Mesenchymal stem cell (in vitro differentiated cells and primary cell): ENCODE results near the gene GTF2F2.

ENCODE experiments used
- DNase-seq: peaks from one replicate; pipeline ENCODE4 v3.0.0-alpha.2; 2013
- H2AFZ ChIP-seq: one replicate; pipeline ENCODE4 v1.6.1; 2013; ENCODE audit warnings: low read depth, mild to moderate bottlenecking, control low read depth, inconsistent platforms, low read length, moderate library complexity
- H2AK5ac ChIP-seq: 2 replicates; pipeline ENCODE4 v1.6.1; 2013; ENCODE audit warnings: low read length, moderate library complexity, mild to moderate bottlenecking, inconsistent platforms; ENCODE audit not compliant: severe bottlenecking
- H2BK120ac ChIP-seq: one replicate; pipeline ENCODE4 v1.6.1; 2013; ENCODE audit warnings: low read depth, mild to moderate bottlenecking, inconsistent platforms, low read length, moderate library complexity
- H2BK12ac ChIP-seq, 2 experiments: one replicate each; pipeline ENCODE4 v1.6.1; 2013; ENCODE audit warnings: inconsistent platforms in 2 of 2, low read length in 2 of 2, mild to moderate bottlenecking in 2 of 2, moderate library complexity in 2 of 2, control low read depth in 1 of 2
- H2BK15ac ChIP-seq: one replicate; pipeline ENCODE4 v1.6.1; 2013; ENCODE audit warnings: mild to moderate bottlenecking, low read depth, inconsistent platforms; ENCODE audit not compliant: poor library complexity, severe bottlenecking
- H2BK5ac ChIP-seq: 2 replicates; pipeline ENCODE4 v1.6.1; 2013; ENCODE audit warnings: low read depth, mild to moderate bottlenecking, low read length, control low read depth, inconsistent platforms; ENCODE audit not compliant: poor library complexity, severe bottlenecking
- H3K14ac ChIP-seq, 2 experiments: one replicate each; pipeline ENCODE4 v1.6.1; 2013; ENCODE audit warnings: inconsistent platforms in 2 of 2, low read length in 2 of 2, control low read depth in 1 of 2, mild to moderate bottlenecking in 1 of 2, moderate library complexity in 1 of 2
- H3K18ac ChIP-seq, 2 experiments: one replicate each; pipeline ENCODE4 v1.6.1; 2013; ENCODE audit warnings: inconsistent platforms in 2 of 2, low read length in 2 of 2, control low read depth in 1 of 2, low read depth in 1 of 2, mild to moderate bottlenecking in 1 of 2
- H3K23ac ChIP-seq, 2 experiments: one replicate each; pipeline ENCODE4 v1.6.1; 2013; ENCODE audit warnings: inconsistent platforms in 2 of 2, low read length in 2 of 2, mild to moderate bottlenecking in 2 of 2, moderate library complexity in 2 of 2, control low read depth in 1 of 2
- H3K27ac ChIP-seq: 2 replicates; pipeline ENCODE4 v1.5.1; 2013; ENCODE audit warnings: mild to moderate bottlenecking, moderate library complexity, low read length, control low read depth, inconsistent platforms; ENCODE audit not compliant: poor library complexity, severe bottlenecking
- H3K27me3 ChIP-seq, 2 experiments: 2 replicates each; pipeline versions ENCODE4 v1.6.1 to v1.7.0; 2013; ENCODE audit warnings: low read length in 2 of 2, mild to moderate bottlenecking in 2 of 2, moderate library complexity in 2 of 2, control low read depth in 1 of 2, inconsistent platforms in 1 of 2; ENCODE audit not compliant: control insufficient read depth in 1 of 2, insufficient read depth in 1 of 2
- H3K36me3 ChIP-seq, 2 experiments: 2 replicates each; pipeline versions ENCODE4 v1.6.1 to v1.7.0; 2013; ENCODE audit warnings: low read length in 2 of 2, control low read depth in 1 of 2, inconsistent platforms in 1 of 2, low read depth in 1 of 2, mild to moderate bottlenecking in 1 of 2; ENCODE audit not compliant: insufficient read depth in 2 of 2, control insufficient read depth in 1 of 2
- H3K4ac ChIP-seq, 2 experiments: one replicate each; pipeline ENCODE4 v1.6.1; 2013; ENCODE audit warnings: inconsistent platforms in 2 of 2, low read length in 2 of 2, mild to moderate bottlenecking in 2 of 2, moderate library complexity in 2 of 2, control low read depth in 1 of 2, low read depth in 1 of 2
- H3K4me1 ChIP-seq: 2 replicates; pipeline ENCODE4 v1.6.1; 2013; ENCODE audit warnings: low read depth, low read length, control low read depth; ENCODE audit not compliant: control insufficient read depth, insufficient read depth
- H3K4me2 ChIP-seq: 2 replicates; pipeline ENCODE4 v1.6.1; 2013; ENCODE audit warnings: low read length, mild to moderate bottlenecking, inconsistent platforms; ENCODE audit not compliant: poor library complexity, severe bottlenecking
- H3K4me3 ChIP-seq, 2 experiments: 2 replicates each; pipeline versions ENCODE4 v1.5.1 to v1.7.0; 2013; ENCODE audit warnings: low read length in 2 of 2, mild to moderate bottlenecking in 2 of 2, control low read depth in 1 of 2, low read depth in 1 of 2; ENCODE audit not compliant: insufficient read depth in 1 of 2
- H3K79me1 ChIP-seq: replicated peaks from 2 replicates; pipeline ENCODE4 v1.6.1; 2013; ENCODE audit warnings: mild to moderate bottlenecking, control low read depth, low read length, inconsistent platforms; ENCODE audit not compliant: poor library complexity, severe bottlenecking
- H3K9ac ChIP-seq: 2 replicates; pipeline ENCODE4 v1.7.0; 2013; ENCODE audit warnings: mild to moderate bottlenecking, low read length, moderate library complexity
- H3K9me3 ChIP-seq: 2 replicates; pipeline ENCODE4 v1.7.0; 2013; ENCODE audit warnings: mild to moderate bottlenecking, low read length; ENCODE audit not compliant: control insufficient read depth
- H4K8ac ChIP-seq: one replicate; pipeline ENCODE4 v1.6.1; 2013; ENCODE audit warnings: inconsistent platforms, mild to moderate bottlenecking, low read length, moderate library complexity
- H4K91ac ChIP-seq: one replicate; pipeline ENCODE4 v1.6.1; 2013; ENCODE audit warnings: mild to moderate bottlenecking, low read length, inconsistent platforms
- WGBS: methylation state at CpG from one replicate; pipeline ENCODE4 v1.1.7; 2013; ENCODE audit warnings: mixed read lengths; 5-methylcytosine and 5-hydroxymethylcytosine counted together

GTF2F2 gene

DNA sequence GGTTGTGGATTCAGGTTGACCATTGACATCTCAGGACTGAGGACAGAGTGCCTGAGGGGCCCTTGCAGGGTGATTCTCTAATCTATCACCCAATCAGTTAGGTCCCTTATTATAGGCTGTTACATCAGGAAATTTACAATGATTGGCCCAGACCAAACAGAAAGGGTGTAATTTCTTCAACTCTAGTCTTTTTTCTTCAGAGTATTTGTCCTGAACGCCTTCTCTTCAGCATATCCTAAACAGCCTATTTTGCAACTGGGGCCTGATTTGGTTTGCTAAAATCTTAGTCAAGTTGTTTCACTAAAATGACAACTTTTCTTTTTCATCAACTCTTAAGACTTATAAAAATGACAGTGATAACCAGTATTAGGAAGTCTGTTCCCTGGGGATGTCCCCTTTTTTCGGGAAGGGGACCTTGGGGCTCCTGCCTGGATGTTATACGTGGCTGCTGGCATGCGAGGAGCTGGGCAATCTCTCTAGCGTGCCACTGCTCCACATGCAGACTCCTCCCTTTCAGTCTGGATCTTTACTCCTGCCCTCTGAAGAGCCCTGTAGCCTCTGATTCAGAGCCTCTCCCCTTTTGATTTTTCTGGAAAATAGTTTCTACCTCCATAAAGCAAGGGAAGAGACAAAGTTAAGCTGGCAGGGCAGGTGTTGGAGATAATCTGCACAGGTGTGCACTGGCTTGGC, 19.6 kb upstream of the GTF2F2 start:
- Histone ChIP-seq H2AFZ (no peak overlapping the region), H3K79me1 (no peaks in the 10 kb centered on the region), H3K4me1 (no peaks in the 10 kb centered on the region), H3K27me3 (no peaks in the 10 kb centered on the region), H3K23ac (no peak overlapping the region), H2AK5ac (no peak overlapping the region), H2BK12ac (no peak overlapping the region), H2BK15ac (no peak overlapping the region), H3K4me3 (no peak overlapping the region), H3K18ac (no peak overlapping the region), H3K4ac (no peak overlapping the region), H3K9ac (no peak overlapping the region), H4K8ac (no peak overlapping the region), H4K91ac (no peak overlapping the region), H3K14ac (no peak overlapping the region), H2BK5ac (no peak overlapping the region), H3K36me3 (no peaks in the 10 kb centered on the region), H2BK120ac (no peak overlapping the region), H3K9me3 (no peaks in the 10 kb centered on the region), H3K27ac (no peak overlapping the region), H3K4me2 (no peak overlapping the region)
- no peak for DNase-seq
- WGBS, result 86% methylated on average over 4 of the region's 5 CpGs

DNA sequence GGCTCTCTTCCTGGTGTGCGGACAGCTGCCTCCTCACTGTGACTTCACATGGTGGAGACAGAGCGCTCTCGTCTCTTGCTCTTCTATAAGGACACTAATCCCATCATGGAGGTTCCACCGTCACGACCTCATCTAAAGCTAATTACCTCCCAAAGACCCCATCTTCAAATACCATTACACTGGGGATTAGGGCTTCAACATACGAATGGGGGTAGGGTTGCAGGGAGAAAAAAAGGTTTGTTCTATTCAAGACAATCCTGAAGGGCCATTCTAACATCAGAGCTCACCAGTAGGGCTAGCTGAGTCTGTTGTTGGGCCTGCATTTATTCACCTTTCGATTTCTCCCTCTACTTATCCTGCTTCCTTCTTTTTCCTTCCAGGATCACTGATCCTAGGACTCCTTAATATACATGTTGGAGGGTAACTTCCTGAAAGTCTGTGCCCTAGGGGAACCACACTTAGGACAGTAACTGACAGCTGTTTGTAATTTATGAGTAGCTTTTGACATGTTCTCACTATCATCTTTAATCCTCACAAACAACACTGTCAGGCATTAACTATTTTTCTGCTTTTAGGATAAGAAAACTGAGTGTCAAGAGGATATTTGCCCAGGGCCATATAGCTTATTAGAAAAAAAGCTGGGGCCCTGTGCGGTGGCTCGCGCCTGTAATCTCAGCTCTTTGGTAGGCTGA, 18.8 kb upstream of the GTF2F2 start:
- H2BK15ac ChIP-seq, result no peak overlapping the region
- H3K9me3 ChIP-seq, result no peaks in the 10 kb centered on the region
- no peak overlapping the region for H2BK12ac ChIP-seq
- H3K4me3 ChIP-seq, result no peak overlapping the region
- no peaks in the 10 kb centered on the region for H3K79me1 ChIP-seq
- no peak overlapping the region for H3K4ac ChIP-seq
- H3K18ac ChIP-seq, result no peak overlapping the region
- H3K9ac ChIP-seq, result no peak overlapping the region
- no peak overlapping the region for H3K14ac ChIP-seq
- no peaks in the 10 kb centered on the region for H3K27me3 ChIP-seq
- H3K4me2 ChIP-seq, result no peak overlapping the region
- H2AK5ac ChIP-seq, result no peak overlapping the region
- no peak overlapping the region for H3K27ac ChIP-seq
- H4K91ac ChIP-seq, result no peak overlapping the region
- DNase-seq, result no peak
- no peak overlapping the region for H2BK120ac ChIP-seq
- 96% methylated on average over 5 of the region's 10 CpGs for WGBS
- H3K4me1 ChIP-seq, result peaks cover 3% of the 10 kb centered on the region
- H3K23ac ChIP-seq, result no peak overlapping the region
- H4K8ac ChIP-seq, result no peak overlapping the region
- H3K36me3 ChIP-seq, result no peaks in the 10 kb centered on the region
- H2AFZ ChIP-seq, result no peak overlapping the region
- no peak overlapping the region for H2BK5ac ChIP-seq

DNA sequence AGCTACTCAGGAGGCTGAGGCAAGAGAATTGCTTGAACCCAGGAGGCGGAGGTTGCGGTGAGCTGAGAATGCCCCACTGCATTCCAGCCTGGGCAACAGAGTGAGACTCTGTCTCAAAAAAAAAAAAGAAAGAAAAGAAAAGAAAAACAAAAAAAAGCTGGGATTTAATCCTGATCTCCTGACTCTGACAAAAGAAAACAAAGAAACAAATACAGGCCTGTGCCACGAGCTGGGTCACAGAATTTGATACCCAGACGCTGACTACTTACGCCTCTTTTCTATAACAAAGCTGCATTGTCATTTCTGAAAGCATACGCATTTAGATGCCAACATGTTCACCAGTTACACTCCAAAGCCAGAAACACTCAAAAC, 18.2 kb upstream of the GTF2F2 start:
- Histone ChIP-seq H2BK15ac (no peak overlapping the region), H4K8ac (no peak overlapping the region), H3K14ac (no peak overlapping the region), H2BK12ac (no peak overlapping the region), H3K9ac (no peak overlapping the region), H3K36me3 (no peaks in the 10 kb centered on the region), H3K4ac (no peak overlapping the region), H3K79me1 (no peaks in the 10 kb centered on the region), H4K91ac (no peak overlapping the region), H2BK5ac (no peak overlapping the region), H2BK120ac (no peak overlapping the region), H3K27me3 (no peaks in the 10 kb centered on the region), H3K4me3 (no peak overlapping the region), H3K9me3 (no peaks in the 10 kb centered on the region), H3K4me1 (peaks cover 3% of the 10 kb centered on the region), H3K23ac (no peak overlapping the region), H3K4me2 (no peak overlapping the region), H3K18ac (no peak overlapping the region), H3K27ac (no peak overlapping the region), H2AFZ (no peak overlapping the region), H2AK5ac (no peak overlapping the region)
- DNase-seq, result no peak
- WGBS, result 92% methylated on average over 6 of the region's 6 CpGs

DNA sequence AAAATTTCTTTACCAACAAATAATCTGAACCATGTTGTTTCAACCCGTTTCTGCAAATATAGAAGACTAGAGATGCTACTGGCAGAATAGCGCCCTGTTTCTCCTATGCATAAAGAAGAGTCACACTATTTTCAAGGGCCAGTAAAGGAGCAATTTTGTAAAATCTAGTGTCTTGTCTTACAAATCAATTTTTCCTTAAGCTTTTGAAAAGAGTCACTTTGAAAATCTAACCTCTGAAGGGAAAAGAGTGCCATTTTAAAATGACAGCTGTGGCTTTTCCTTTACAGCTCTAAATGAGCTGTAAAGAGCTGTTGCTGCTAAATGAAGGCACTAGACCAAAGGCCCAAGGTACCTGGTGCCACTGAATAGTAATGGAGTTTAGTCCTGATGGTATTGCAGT, 16.9 kb upstream of the GTF2F2 start:
- H3K4me1 ChIP-seq, result peaks cover 3% of the 10 kb centered on the region
- no peak overlapping the region for H3K4me3 ChIP-seq
- no peak overlapping the region for H2BK120ac ChIP-seq
- H2AK5ac ChIP-seq, result no peak overlapping the region
- no peak overlapping the region for H2BK5ac ChIP-seq
- no peak overlapping the region for H2AFZ ChIP-seq
- no peak overlapping the region for H4K91ac ChIP-seq
- H3K79me1 ChIP-seq, result no peaks in the 10 kb centered on the region
- H3K36me3 ChIP-seq, result no peaks in the 10 kb centered on the region
- H3K23ac ChIP-seq, result no peak overlapping the region
- DNase-seq, result no peak
- no peak overlapping the region for H3K27ac ChIP-seq
- H3K9ac ChIP-seq, result no peak overlapping the region
- no peak overlapping the region for H2BK15ac ChIP-seq
- no peak overlapping the region for H3K4me2 ChIP-seq
- WGBS, result no CpG with 5 or more reads among the region's 2 CpGs
- no peaks in the 10 kb centered on the region for H3K9me3 ChIP-seq
- no peak overlapping the region for H4K8ac ChIP-seq
- no peak overlapping the region for H3K4ac ChIP-seq
- no peak overlapping the region for H2BK12ac ChIP-seq
- no peaks in the 10 kb centered on the region for H3K27me3 ChIP-seq
- H3K18ac ChIP-seq, result no peak overlapping the region
- no peak overlapping the region for H3K14ac ChIP-seq
